ENCODE measurements around the gene CTNNA3.

DNA sequence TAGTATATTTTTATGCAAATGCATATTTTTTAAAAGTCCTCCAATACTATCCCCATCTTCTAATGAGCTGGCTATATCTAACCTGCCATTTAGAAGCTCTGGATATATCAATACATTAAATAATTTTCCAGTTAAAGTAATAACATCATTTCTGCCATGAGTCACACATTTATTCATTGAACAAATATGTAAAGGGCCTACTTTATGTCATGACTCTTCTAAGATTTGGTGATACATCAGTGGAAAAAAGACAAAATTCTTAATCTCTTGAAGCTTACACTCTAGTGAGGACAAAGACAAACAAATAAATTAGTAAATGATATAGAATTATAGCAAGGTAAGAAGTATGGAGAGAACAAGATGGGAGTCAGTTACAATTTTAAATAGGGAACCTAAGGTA is 1487.0 kb downstream of the CTNNA3 start:
- TF ChIP-seq POLR2AphosphoS5 (IDR thresholded peaks at IDR 0.05) (no peak), POLR2A (IDR thresholded peaks at IDR 0.05) (no peak)
- TF ChIP-seq, protein P1, sequence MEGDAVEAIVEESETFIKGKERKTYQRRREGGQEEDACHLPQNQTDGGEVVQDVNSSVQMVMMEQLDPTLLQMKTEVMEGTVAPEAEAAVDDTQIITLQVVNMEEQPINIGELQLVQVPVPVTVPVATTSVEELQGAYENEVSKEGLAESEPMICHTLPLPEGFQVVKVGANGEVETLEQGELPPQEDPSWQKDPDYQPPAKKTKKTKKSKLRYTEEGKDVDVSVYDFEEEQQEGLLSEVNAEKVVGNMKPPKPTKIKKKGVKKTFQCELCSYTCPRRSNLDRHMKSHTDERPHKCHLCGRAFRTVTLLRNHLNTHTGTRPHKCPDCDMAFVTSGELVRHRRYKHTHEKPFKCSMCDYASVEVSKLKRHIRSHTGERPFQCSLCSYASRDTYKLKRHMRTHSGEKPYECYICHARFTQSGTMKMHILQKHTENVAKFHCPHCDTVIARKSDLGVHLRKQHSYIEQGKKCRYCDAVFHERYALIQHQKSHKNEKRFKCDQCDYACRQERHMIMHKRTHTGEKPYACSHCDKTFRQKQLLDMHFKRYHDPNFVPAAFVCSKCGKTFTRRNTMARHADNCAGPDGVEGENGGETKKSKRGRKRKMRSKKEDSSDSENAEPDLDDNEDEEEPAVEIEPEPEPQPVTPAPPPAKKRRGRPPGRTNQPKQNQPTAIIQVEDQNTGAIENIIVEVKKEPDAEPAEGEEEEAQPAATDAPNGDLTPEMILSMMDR (IDR thresholded peaks at IDR 0.05) = no peak
